ENCODE data around the gene C5orf46.

Gene C5orf46

GRCh38 chr5:147854331-147854730 is 52.0 kb downstream of the C5orf46 start:
- Histone ChIP-seq H3F3A (ENCODE audit: control insufficient read depth, insufficient read depth) (no peaks in the 10 kb centered on the region), H3K4me1 (ENCODE audit: control insufficient read depth, low read length) (no peaks in the 10 kb centered on the region), H3K4me2 (ENCODE audit: low read length) (no peak overlapping the region), H3K27ac (ENCODE audit: low read depth, low read length) (no peak overlapping the region), H3K9me2 (replicated peaks; ENCODE audit: control insufficient read depth, low read length) (no peaks in the 10 kb centered on the region), H4K20me1 (ENCODE audit: control insufficient read depth, insufficient read depth, low read depth, low read length) (no peaks in the 10 kb centered on the region; the same call in 1 of the 2 replicates), H3K27me3 (ENCODE audit: control insufficient read depth, low read length) (peaks cover 30% of the 10 kb centered on the region), H3K79me2 (ENCODE audit: control insufficient read depth, low read length) (no peaks in the 10 kb centered on the region), H3K36me3 (ENCODE audit: control insufficient read depth, low read length) (no peaks in the 10 kb centered on the region), H3K9me3 (ENCODE audit: control insufficient read depth, insufficient read depth, low read length) (no peaks in the 10 kb centered on the region), H3K4me3 (ENCODE audit: low read length) (no peak overlapping the region)
- no peak for TF ChIP-seq EZH2phosphoT487 (IDR thresholded peaks at IDR 0.05; ENCODE audit: borderline replicate concordance, low read length)
- TF ChIP-seq, protein P1, sequence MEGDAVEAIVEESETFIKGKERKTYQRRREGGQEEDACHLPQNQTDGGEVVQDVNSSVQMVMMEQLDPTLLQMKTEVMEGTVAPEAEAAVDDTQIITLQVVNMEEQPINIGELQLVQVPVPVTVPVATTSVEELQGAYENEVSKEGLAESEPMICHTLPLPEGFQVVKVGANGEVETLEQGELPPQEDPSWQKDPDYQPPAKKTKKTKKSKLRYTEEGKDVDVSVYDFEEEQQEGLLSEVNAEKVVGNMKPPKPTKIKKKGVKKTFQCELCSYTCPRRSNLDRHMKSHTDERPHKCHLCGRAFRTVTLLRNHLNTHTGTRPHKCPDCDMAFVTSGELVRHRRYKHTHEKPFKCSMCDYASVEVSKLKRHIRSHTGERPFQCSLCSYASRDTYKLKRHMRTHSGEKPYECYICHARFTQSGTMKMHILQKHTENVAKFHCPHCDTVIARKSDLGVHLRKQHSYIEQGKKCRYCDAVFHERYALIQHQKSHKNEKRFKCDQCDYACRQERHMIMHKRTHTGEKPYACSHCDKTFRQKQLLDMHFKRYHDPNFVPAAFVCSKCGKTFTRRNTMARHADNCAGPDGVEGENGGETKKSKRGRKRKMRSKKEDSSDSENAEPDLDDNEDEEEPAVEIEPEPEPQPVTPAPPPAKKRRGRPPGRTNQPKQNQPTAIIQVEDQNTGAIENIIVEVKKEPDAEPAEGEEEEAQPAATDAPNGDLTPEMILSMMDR (IDR thresholded peaks at IDR 0.05; ENCODE audit: low read depth, low read length, poor library complexity, severe bottlenecking): no peak

- H3K27ac ChIP-seq (ENCODE audit: low read depth, low read length): no peak overlapping the region
- TF ChIP-seq, protein P1 (IDR thresholded peaks at IDR 0.05; ENCODE audit: low read depth, low read length, poor library complexity, severe bottlenecking): no peak
- no peak for TF ChIP-seq EZH2phosphoT487 (IDR thresholded peaks at IDR 0.05; ENCODE audit: borderline replicate concordance, low read length)
- no peaks in the 10 kb centered on the region for H3F3A ChIP-seq (ENCODE audit: control insufficient read depth, insufficient read depth)
- H4K20me1 ChIP-seq (ENCODE audit: control insufficient read depth, insufficient read depth, low read depth, low read length): no peaks in the 10 kb centered on the region; the same call in 1 of the 2 replicates
- no peaks in the 10 kb centered on the region for H3K9me3 ChIP-seq (ENCODE audit: control insufficient read depth, insufficient read depth, low read length)
- H3K4me1 ChIP-seq (ENCODE audit: control insufficient read depth, low read length): no peaks in the 10 kb centered on the region
- no peak overlapping the region for H3K4me2 ChIP-seq (ENCODE audit: low read length)
- no peaks in the 10 kb centered on the region for H3K79me2 ChIP-seq (ENCODE audit: control insufficient read depth, low read length)
- no peaks in the 10 kb centered on the region for H3K36me3 ChIP-seq (ENCODE audit: control insufficient read depth, low read length)
- no peak overlapping the region for H3K4me3 ChIP-seq (ENCODE audit: low read length)
- H3K9me2 ChIP-seq (replicated peaks; ENCODE audit: control insufficient read depth, low read length): no peaks in the 10 kb centered on the region
- peaks cover 22% of the 10 kb centered on the region; the same call in 1 of the 2 replicates for H3K27me3 ChIP-seq (ENCODE audit: control insufficient read depth, low read length)
These were observed 52.9 kb downstream of the C5orf46 start for GRCh38 chr5:147853372-147853987.

GRCh38 chr5:147852365-147852764 is 54.0 kb downstream of the C5orf46 start:
- Histone ChIP-seq H3K9me2 (replicated peaks; ENCODE audit: control insufficient read depth, low read length) (no peaks in the 10 kb centered on the region), H3K27me3 (ENCODE audit: control insufficient read depth, low read length) (peaks cover 19% of the 10 kb centered on the region; the same call in 1 of the 2 replicates)

More at GRCh38 chr5:147852365-147852764, 54.0 kb downstream of the C5orf46 start:
- Histone ChIP-seq H3K4me2 (ENCODE audit: low read length) (no peak overlapping the region), H4K20me1 (ENCODE audit: control insufficient read depth, insufficient read depth, low read depth, low read length) (no peaks in the 10 kb centered on the region; the same call in 1 of the 2 replicates), H3K27ac (ENCODE audit: low read depth, low read length) (no peak overlapping the region), H3K9me3 (ENCODE audit: control insufficient read depth, insufficient read depth, low read length) (no peaks in the 10 kb centered on the region), H3F3A (ENCODE audit: control insufficient read depth, insufficient read depth) (no peaks in the 10 kb centered on the region), H3K4me1 (ENCODE audit: control insufficient read depth, low read length) (no peaks in the 10 kb centered on the region), H3K79me2 (ENCODE audit: control insufficient read depth, low read length) (no peaks in the 10 kb centered on the region), H3K4me3 (ENCODE audit: low read length) (no peak overlapping the region), H3K36me3 (ENCODE audit: control insufficient read depth, low read length) (no peaks in the 10 kb centered on the region)
- no peak for TF ChIP-seq EZH2phosphoT487 (IDR thresholded peaks at IDR 0.05; ENCODE audit: borderline replicate concordance, low read length)
- TF ChIP-seq, protein P1 (IDR thresholded peaks at IDR 0.05; ENCODE audit: low read depth, low read length, poor library complexity, severe bottlenecking): no peak

All from DOHH2 (cell line).